NCI-H1048 (cell line): ENCODE measurements around the gene FKBP6.
"Not testable (repeated sequence)": the region's sequence is repeated elsewhere in the genome, so short reads cannot be mapped to it uniquely, and the experiment has no call there.

ENCODE experiments used
- DNase-seq: peaks from one replicate; lab custom pipeline; 2025; lab: John Stamatoyannopoulos, UW

The FKBP6 gene

GRCh38 chr7:73395538-73396503, 67.9 kb downstream of the FKBP6 start:
- no peak for DNase-seq

DNA sequence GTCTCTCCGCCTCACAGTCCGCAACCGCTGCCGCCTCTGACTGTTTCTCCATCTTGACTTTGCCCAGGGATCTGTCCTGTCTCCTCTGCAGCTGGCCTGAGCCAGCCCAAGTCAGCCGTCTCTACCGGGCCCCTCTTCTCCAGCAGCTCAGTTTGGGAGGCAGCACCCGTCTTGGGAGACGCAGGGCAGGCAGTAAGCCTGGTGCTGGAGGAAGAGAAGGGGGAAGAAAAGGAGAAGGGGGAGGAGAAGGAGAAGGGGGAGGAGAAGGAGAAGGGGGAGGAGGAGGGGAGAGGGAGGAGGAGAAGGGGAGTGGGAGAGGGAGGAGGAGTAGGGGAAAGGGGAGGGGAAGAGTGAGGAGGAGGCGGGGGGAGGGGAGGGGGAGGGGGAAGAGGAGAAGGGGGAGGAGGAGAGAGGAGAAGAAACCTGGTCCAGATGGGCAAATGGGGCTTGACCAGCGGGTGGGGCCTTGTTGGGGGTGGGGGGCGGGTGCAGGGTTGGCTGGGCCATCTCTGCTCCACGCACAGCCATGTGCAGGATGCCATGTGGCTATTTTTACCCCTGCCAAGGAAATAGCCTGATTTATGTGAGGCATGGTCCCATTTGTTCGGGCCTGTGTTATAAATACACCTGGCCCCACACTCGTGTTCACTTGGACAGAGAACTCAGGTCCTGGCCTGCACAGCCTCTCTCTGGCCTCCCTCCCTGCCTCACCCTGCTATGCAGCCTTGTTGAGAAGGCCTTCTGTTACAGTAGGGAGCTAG, 69.7 kb downstream of the FKBP6 start:
- DNase-seq: no peak

DNA sequence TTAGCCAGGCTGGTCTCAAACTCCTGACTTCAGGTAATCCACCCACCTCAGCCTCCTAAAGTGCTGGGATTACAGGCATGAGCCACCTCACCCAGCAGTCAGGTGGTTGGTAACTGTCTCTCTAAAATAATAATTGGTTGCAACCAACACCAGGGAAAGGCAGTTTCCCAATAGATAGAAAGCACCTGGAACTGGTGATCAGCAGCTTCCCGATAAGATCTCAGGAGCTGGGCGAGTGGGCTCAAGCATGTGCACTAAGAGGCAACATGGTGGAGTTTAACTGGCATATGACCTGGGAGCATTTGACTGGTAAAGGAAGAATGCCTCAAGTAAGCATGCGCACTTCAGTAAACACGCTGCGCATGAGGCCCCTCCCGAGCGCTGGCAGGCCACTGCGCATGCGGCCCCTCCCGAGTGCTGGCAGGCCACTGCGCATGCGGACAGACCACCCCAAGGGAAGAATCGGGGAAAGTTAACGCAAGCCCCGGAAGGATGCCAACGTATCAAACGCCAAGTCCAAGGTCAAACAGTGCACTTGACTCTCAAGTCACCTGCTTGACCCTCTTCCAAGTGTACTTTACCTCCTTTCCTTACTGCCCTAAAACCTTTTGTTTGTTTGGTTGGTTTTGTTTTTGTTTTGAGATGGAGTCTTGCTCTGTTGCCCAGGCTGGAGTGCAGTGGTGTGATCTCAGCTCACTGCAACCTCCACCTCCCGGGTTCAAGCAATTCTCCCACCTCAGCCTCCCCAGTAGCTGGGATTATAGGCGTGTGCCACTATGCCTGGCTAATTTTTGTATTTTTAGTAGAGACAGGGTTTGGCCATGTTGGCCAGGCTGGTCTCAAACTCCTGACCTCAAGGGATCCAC, 71.5 kb downstream of the FKBP6 start:
- not testable (repeated sequence) for DNase-seq

DNA sequence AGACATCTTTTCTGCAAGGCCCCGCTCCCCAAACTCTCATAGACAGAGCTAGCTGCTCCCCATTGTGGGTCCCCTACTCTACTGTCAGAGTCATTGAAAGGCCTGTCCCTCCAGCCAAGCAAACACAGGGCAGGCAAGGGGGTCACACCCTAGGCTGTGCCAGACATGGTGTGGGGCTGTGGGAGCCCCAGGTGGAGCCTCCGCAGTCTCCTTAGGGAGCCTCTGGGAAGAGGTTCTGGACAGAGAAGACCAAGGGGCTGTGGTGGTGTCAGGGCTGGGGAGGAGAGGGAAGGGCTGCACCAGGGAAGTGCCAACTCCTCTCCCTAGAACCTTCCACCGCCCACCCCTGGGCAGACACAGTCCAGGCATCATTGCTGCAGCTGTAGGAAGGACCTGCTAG, 76.9 kb downstream of the FKBP6 start:
- not testable (repeated sequence) for DNase-seq
